NT2/D1 (cell line): Measurements from ENCODE around the gene SFSWAP.

ENCODE experiments used
- SUZ12 ChIP-seq: IDR thresholded peaks from 2 replicates; pipeline ENCODE4 v1.6.1; 2011; ENCODE audit not compliant: insufficient read length, insufficient read depth; ENCODE audit errors: extremely low read depth
- YY1 ChIP-seq: IDR thresholded peaks from 2 replicates; pipeline ENCODE4 v1.6.1; 2011; ENCODE audit not compliant: insufficient read length, insufficient read depth

GRCh38 chr12:131805421-131805820 lies 94.5 kb downstream of the SFSWAP start:
- TF ChIP-seq SUZ12 (no peak), YY1 (no peak)
